Left renal pelvis (tissue), 4 donors: Measurements from ENCODE around the gene FGF3. TPM values are rescaled to one million over a fixed set of nuclear protein-coding genes. Genes with fewer than 3 reads are reported as not detected.

Experiments used
- DNase-seq, 4 donors: peaks; one replicate each; pipeline ENCODE4 v3.0.0-alpha.2; 2013; ENCODE audit warnings: low read depth in 4 of 4, low spot score in 3 of 4
- polyA plus RNA-seq, 4 donors: library from polyadenylated mRNA; unstranded; fragments of 120-200 nt; gene quantifications; one replicate each; pipeline ENCODE4 v1.2.1, GENCODE V29; 2013; ENCODE audit not compliant: insufficient read length in 4 of 4

The FGF3 gene
- polyA plus RNA-seq, 4 donors = not detected

- DNase-seq = no peak
Measured at GRCh38 chr11:69825941-69826340, 6.7 kb upstream of the FGF3 start.

- no peak for DNase-seq
Measured at GRCh38 chr11:69825037-69825834, 6.0 kb upstream of the FGF3 start.

- no peak for DNase-seq
Measured at GRCh38 chr11:69823641-69824265, 4.5 kb upstream of the FGF3 start.

GRCh38 chr11:69822676-69823494, 3.7 kb upstream of the FGF3 start:
- DNase-seq = no peak

GRCh38 chr11:69821511-69822040, 2.4 kb upstream of the FGF3 start:
- no peak for DNase-seq

GRCh38 chr11:69820441-69820840, 1.2 kb upstream of the FGF3 start:
- DNase-seq = no peak

- DNase-seq = no peak
Measured at GRCh38 chr11:69819541-69820070, 390 bp upstream of the FGF3 start.

- DNase-seq = no peak
Measured at GRCh38 chr11:69818231-69818602, 999 bp downstream of the FGF3 start.

GRCh38 chr11:69817265-69818230, 1.7 kb downstream of the FGF3 start:
- no peak for DNase-seq

- no peak for DNase-seq
Measured at GRCh38 chr11:69816671-69817070, 2.5 kb downstream of the FGF3 start.

GRCh38 chr11:69815973-69816372, 3.2 kb downstream of the FGF3 start:
- no peak for DNase-seq

- DNase-seq = no peak
Measured at GRCh38 chr11:69814902-69815301, 4.3 kb downstream of the FGF3 start.

- no peak for DNase-seq
Measured at GRCh38 chr11:69814411-69814810, 4.8 kb downstream of the FGF3 start.

- no peak for DNase-seq
Measured at GRCh38 chr11:69813839-69814238, 5.4 kb downstream of the FGF3 start.

- no peak for DNase-seq
Measured at GRCh38 chr11:69812946-69813345, 6.3 kb downstream of the FGF3 start.

- DNase-seq = no peak
Measured at GRCh38 chr11:69812256-69812655, 7.0 kb downstream of the FGF3 start.

GRCh38 chr11:69811431-69811830, 7.8 kb downstream of the FGF3 start:
- no peak for DNase-seq

- no peak for DNase-seq
Measured at GRCh38 chr11:69810289-69811118, 8.7 kb downstream of the FGF3 start.

- no peak for DNase-seq
Measured at GRCh38 chr11:69808667-69809086, 10.5 kb downstream of the FGF3 start.
